Ascending aorta (tissue), 2 donors: ENCODE results near the gene FBLN5. TPM values are rescaled to one million over a fixed set of nuclear protein-coding genes. Genes with fewer than 3 reads are reported as not detected.

Experiments used
- DNase-seq, 2 donors: peaks; one replicate each; pipeline ENCODE4 v3.0.0-alpha.2; 2019; ENCODE audit warnings: low spot score in 2 of 2
- H3K27ac ChIP-seq, 2 donors: fragments of 200-600 bp; sonication (generic); one replicate each; pipeline ENCODE4 v1.5.1; 2016 to 2017; ENCODE audit warnings: mild to moderate bottlenecking in 1 of 2
- H3K27me3 ChIP-seq: fragments of 200-600 bp; sonication (generic); one replicate; pipeline ENCODE4 v1.5.1; 2017
- H3K36me3 ChIP-seq, 2 donors: fragments of 200-600 bp; sonication (generic); one replicate each; pipeline ENCODE4 v1.5.1; 2016
- H3K4me1 ChIP-seq, 2 donors: fragments of 200-600 bp; sonication (generic); one replicate each; pipeline ENCODE4 v1.5.1; 2016 to 2017; ENCODE audit warnings: mild to moderate bottlenecking in 1 of 2
- H3K4me3 ChIP-seq, 2 donors: fragments of 200-600 bp; sonication (generic); one replicate each; pipeline ENCODE4 v1.5.1; 2016 to 2017; ENCODE audit warnings: mild to moderate bottlenecking in 1 of 2
- H3K9me3 ChIP-seq, 2 donors: fragments of 200-600 bp; sonication (generic); one replicate each; pipeline ENCODE4 v1.5.1; 2016
- CTCF ChIP-seq, 3 experiments: fragments of 200-600 bp in 2 of 3; fragments of 450-650 bp in 1 of 3; sonication (generic) in 2 of 3; IDR thresholded peaks; one replicate each; pipeline ENCODE4 v1.5.1; 2016 to 2019; ENCODE audit warnings: antibody characterized with exemption in 3 of 3, mild to moderate bottlenecking in 1 of 3, moderate library complexity in 1 of 3
- intact Hi-C: fragments of 100-400 bp; cut with DNase I; formaldehyde crosslinking; loops from one replicate; pipeline ENCODE4 v1.15.1; 2023
- total RNA-seq: library from RNA; depleted of rRNA; stranded (reverse); fragments of >200 nt; gene quantifications from one replicate; pipeline ENCODE4 v1.1.0, GENCODE V29; 2016

The FBLN5 gene
- total RNA-seq, 1 donor from 2014 or later: 280 TPM

GRCh38 chr14:91884664-91885063, 62.8 kb downstream of the FBLN5 start:
- H3K36me3 ChIP-seq: peaks cover 44 to 57% of the 10 kb centered on the region in 2 donors
- no peak overlapping the region for H3K4me3 ChIP-seq
- peaks cover 16 to 60% of the 10 kb centered on the region in 2 donors for H3K4me1 ChIP-seq
- DNase-seq: no peak
- intact Hi-C loops: no loop called here
- H3K9me3 ChIP-seq: no peaks in the 10 kb centered on the region
- peak in 1 of 3 experiments; percentile 7 for TF ChIP-seq CTCF (IDR thresholded peaks at IDR 0.05)
- H3K27me3 ChIP-seq: no peaks in the 10 kb centered on the region
- peak overlapping the region; percentile 80 to 91 for H3K27ac ChIP-seq

GRCh38 chr14:91883753-91884152, 63.7 kb downstream of the FBLN5 start:
- intact Hi-C loops: no loop called here
- Histone ChIP-seq H3K27me3 (no peaks in the 10 kb centered on the region), H3K27ac (peak overlapping the region; percentile 80 to 91), H3K4me1 (peaks cover 7 to 56% of the 10 kb centered on the region in 2 donors), H3K36me3 (peaks cover 42 to 57% of the 10 kb centered on the region in 2 donors), H3K4me3 (no peak overlapping the region), H3K9me3 (no peaks in the 10 kb centered on the region)
- no peak for DNase-seq
- no peak for TF ChIP-seq CTCF (IDR thresholded peaks at IDR 0.05)

- peaks cover 6 to 50% of the 10 kb centered on the region in 2 donors for H3K4me1 ChIP-seq
- H3K27me3 ChIP-seq: no peaks in the 10 kb centered on the region
- intact Hi-C loops: no loop called here
- peak overlapping the region; percentile 80 to 91 for H3K27ac ChIP-seq
- H3K9me3 ChIP-seq: no peaks in the 10 kb centered on the region
- peaks cover 44 to 60% of the 10 kb centered on the region in 2 donors for H3K36me3 ChIP-seq
- DNase-seq: no peak
- no peak for TF ChIP-seq CTCF (IDR thresholded peaks at IDR 0.05)
- H3K4me3 ChIP-seq: no peak overlapping the region
These were observed 64.7 kb downstream of the FBLN5 start for GRCh38 chr14:91882776-91883175.

GRCh38 chr14:91882369-91882768, 65.1 kb downstream of the FBLN5 start:
- H3K4me1 ChIP-seq: peaks cover 6 to 50% of the 10 kb centered on the region in 2 donors
- peak overlapping the region; percentile 80 to 91 for H3K27ac ChIP-seq
- TF ChIP-seq CTCF (IDR thresholded peaks at IDR 0.05): no peak

GRCh38 chr14:91879196-91879595, 68.3 kb downstream of the FBLN5 start:
- Histone ChIP-seq H3K36me3 (peaks cover 70 to 76% of the 10 kb centered on the region in 2 donors), H3K4me3 (no peak overlapping the region), H3K9me3 (no peaks in the 10 kb centered on the region), H3K4me1 (peaks cover 0 to 30% of the 10 kb centered on the region in 2 donors), H3K27ac (peak overlapping the region; percentile 50 to 74), H3K27me3 (no peaks in the 10 kb centered on the region)
- no peak for TF ChIP-seq CTCF (IDR thresholded peaks at IDR 0.05)
- intact Hi-C loops: no loop called here
- DNase-seq: no peak

More at GRCh38 chr14:91882369-91882768, 65.1 kb downstream of the FBLN5 start:
- no peaks in the 10 kb centered on the region for H3K9me3 ChIP-seq
- intact Hi-C loops: no loop called here
- H3K4me3 ChIP-seq: no peak overlapping the region
- peaks cover 45 to 60% of the 10 kb centered on the region in 2 donors for H3K36me3 ChIP-seq
- DNase-seq: no peak
- no peaks in the 10 kb centered on the region for H3K27me3 ChIP-seq

GRCh38 chr14:91878274-91878673, 69.2 kb downstream of the FBLN5 start:
- intact Hi-C loops: no loop called here
- Histone ChIP-seq H3K9me3 (no peaks in the 10 kb centered on the region), H3K4me1 (peaks cover under 1 to 24% of the 10 kb centered on the region in 2 donors), H3K27ac (peak overlapping the region; percentile 45 to 74), H3K36me3 (peaks cover 76 to 86% of the 10 kb centered on the region in 2 donors), H3K4me3 (no peak overlapping the region), H3K27me3 (no peaks in the 10 kb centered on the region)
- no peak for DNase-seq
- TF ChIP-seq CTCF (IDR thresholded peaks at IDR 0.05): no peak
